ENCODE measurements around the gene WAC. TPM values are rescaled to one million over a fixed set of nuclear protein-coding genes. Genes with fewer than 3 reads are reported as not detected.

WAC gene
- total RNA-seq, 4 donors from 2014 or later = 55.1 to 98.0 (median 75.8) TPM

DNA sequence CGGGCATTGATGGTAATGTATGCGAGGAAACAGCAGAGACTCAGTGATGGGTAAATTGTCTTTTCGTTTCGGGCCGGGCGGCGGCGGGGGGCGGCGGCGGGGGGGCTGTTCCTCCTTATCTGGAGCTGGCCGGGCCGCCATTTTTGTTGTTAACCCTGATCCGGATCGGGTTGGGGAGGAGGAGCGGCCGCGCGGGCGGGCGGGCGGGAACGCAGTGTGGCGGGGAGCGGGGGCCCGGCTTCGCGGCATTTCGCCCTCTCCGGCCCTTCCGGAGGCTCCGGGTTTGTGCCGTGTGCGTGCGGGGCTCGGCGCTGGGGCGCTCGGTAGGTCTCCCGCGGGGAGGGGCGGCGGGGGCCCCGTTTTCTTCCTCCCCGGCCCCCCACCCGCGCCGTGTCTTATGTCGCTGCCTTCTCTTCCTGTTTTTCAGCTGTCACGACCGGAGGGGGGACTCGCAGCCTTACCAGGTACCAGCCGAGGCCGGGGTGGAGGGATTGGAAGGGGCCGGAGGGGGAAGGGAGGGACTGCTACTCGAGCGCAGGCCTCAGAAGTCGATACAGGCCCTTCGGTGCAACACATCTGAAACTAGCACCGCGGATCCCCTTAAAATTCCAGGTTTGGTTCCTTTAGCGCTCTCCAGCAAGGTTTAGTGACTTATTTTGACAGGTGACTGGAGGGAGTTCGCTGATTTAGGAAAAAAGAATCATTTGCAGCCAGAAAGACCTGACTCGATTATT lies 820 bp downstream of the WAC start:
- peak; percentile 7 for DNase-seq
- intact Hi-C loops (cut with DNase I) = no loop called here
- H3K36me3 ChIP-seq = peaks cover 4 to 34% (median 12%) of the 10 kb centered on the region in 3 donors
- H3K9me3 ChIP-seq = no peaks in the 10 kb centered on the region
- H3K27me3 ChIP-seq = no peaks in the 10 kb centered on the region
- peak overlapping the region; percentile 97 to 99 (median 98) for H3K27ac ChIP-seq
- peak overlapping the region; percentile 61 to 99 (median 96) for H3K4me3 ChIP-seq
- TF ChIP-seq POLR2A (IDR thresholded peaks at IDR 0.05) = no peak
- TF ChIP-seq, protein P1, sequence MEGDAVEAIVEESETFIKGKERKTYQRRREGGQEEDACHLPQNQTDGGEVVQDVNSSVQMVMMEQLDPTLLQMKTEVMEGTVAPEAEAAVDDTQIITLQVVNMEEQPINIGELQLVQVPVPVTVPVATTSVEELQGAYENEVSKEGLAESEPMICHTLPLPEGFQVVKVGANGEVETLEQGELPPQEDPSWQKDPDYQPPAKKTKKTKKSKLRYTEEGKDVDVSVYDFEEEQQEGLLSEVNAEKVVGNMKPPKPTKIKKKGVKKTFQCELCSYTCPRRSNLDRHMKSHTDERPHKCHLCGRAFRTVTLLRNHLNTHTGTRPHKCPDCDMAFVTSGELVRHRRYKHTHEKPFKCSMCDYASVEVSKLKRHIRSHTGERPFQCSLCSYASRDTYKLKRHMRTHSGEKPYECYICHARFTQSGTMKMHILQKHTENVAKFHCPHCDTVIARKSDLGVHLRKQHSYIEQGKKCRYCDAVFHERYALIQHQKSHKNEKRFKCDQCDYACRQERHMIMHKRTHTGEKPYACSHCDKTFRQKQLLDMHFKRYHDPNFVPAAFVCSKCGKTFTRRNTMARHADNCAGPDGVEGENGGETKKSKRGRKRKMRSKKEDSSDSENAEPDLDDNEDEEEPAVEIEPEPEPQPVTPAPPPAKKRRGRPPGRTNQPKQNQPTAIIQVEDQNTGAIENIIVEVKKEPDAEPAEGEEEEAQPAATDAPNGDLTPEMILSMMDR (IDR thresholded peaks at IDR 0.05) = no peak
- peaks cover 8 to 60% (median 36%) of the 10 kb centered on the region in 3 donors for H3K4me1 ChIP-seq
- 3 to 5% methylated on average over 5 of the region's 64 CpGs for WGBS, 2 donors

DNA sequence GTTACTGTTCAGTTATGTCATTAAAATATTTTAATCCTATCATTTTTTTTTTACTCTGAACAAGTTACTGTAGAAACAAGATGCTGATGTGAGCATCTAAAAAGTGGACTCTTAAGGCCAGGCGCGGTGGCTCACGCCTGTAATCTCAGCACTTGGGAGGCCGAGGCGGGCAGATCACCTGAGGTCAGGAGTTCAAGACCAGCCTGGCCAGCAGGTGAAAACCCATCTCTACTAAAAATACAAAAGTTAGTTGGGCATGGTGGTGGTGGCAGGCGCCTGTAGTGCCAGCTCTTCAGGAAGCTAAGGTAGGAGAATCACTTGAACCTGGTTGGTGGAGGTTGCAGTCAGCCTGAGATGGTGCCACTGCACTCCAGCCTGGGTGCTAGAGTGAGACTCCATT lies 2.9 kb downstream of the WAC start:
- H3K4me1 ChIP-seq = peaks cover 8 to 59% (median 29%) of the 10 kb centered on the region in 3 donors
- no peak for TF ChIP-seq POLR2A (IDR thresholded peaks at IDR 0.05)
- TF ChIP-seq, protein P1 (IDR thresholded peaks at IDR 0.05) = no peak
- no peak for DNase-seq
- H3K36me3 ChIP-seq = peaks cover 4 to 55% (median 12%) of the 10 kb centered on the region in 3 donors
- H3K27me3 ChIP-seq = no peaks in the 10 kb centered on the region
- no peak overlapping the region for H3K4me3 ChIP-seq
- intact Hi-C loops (cut with DNase I) = no loop called here
- no peak overlapping the region for H3K27ac ChIP-seq
- 89 to 97% methylated on average over 6 of the region's 6 CpGs for WGBS, 2 donors
- no peaks in the 10 kb centered on the region for H3K9me3 ChIP-seq

DNA sequence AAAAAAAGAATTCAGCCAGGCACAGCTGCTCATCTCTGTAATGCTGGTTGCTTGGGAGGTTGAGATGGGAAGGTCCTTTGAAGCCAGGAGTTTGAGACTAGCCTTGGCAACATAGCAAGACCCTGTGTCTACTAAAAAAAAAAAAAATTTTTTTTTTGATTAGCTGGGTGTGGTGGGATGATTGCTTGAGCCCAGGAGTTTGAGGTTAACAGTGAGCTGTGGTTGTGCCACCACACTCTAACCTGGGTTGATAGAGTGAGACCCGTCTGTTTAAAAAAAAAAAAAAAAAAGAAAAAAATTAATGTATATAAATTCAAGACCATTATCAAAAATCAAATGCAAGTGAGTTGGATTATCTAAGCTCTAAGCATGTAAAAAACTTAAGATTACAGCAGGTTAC lies 5.7 kb downstream of the WAC start:
- DNase-seq = no peak
- Histone ChIP-seq H3K4me3 (no peak overlapping the region), H3K27me3 (no peaks in the 10 kb centered on the region), H3K36me3 (peaks cover 4 to 83% (median 12%) of the 10 kb centered on the region in 3 donors), H3K27ac (no peak overlapping the region), H3K9me3 (no peaks in the 10 kb centered on the region), H3K4me1 (peaks cover 0 to 73% (median 22%) of the 10 kb centered on the region in 3 donors)
- intact Hi-C loops (cut with DNase I) = no loop called here
- WGBS, 2 donors = 62 to 67% methylated on average over 1 of the region's 1 CpG
- TF ChIP-seq POLR2A (IDR thresholded peaks at IDR 0.05) = no peak
- TF ChIP-seq, protein P1 (IDR thresholded peaks at IDR 0.05) = no peak

DNA sequence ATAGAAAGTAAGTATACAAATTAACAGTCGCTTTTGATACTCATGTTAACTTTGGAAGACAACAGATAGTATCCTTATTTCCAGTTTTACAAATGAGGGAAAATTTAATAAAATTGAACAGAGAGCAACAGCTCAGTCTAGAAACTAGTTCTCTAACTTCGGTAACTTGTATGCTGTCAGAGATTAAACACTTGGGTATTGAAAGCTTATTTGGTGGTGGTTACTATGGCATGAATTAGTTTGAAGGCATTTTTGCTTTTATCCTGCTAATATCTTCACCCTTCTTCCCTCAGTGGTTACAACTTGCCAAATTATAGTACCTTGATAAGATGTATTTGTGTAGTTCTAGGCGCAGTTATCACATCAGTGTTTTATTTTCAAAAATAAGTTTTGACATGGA lies 7.2 kb downstream of the WAC start:
- WGBS, 2 donors = 83 to 88% methylated on average over 3 of the region's 3 CpGs
- peaks cover 0 to 78% (median 17%) of the 10 kb centered on the region in 3 donors for H3K4me1 ChIP-seq
- intact Hi-C loops (cut with DNase I) = no loop called here

More for the DNA sequence above, 7.2 kb downstream of the WAC start:
- no peak for TF ChIP-seq POLR2A (IDR thresholded peaks at IDR 0.05)
- TF ChIP-seq, protein P1 (IDR thresholded peaks at IDR 0.05) = no peak
- Histone ChIP-seq H3K4me3 (no peak overlapping the region), H3K9me3 (no peaks in the 10 kb centered on the region), H3K27me3 (no peaks in the 10 kb centered on the region), H3K27ac (no peak overlapping the region), H3K36me3 (peaks cover 4 to 98% (median 14%) of the 10 kb centered on the region in 3 donors)
- DNase-seq = no peak

Data from esophagus squamous epithelium (tissue), 5 donors.